ENCODE measurements around the gene SIRPB1. TPM values are rescaled to one million over a fixed set of nuclear protein-coding genes. Genes with fewer than 3 reads are reported as not detected.

The SIRPB1 gene
- total RNA-seq, 4 donors from 2014 or later, result 4.2 to 48.3 (median 6.2) TPM; not detected in 1

- no peak for TF ChIP-seq CTCF (IDR thresholded peaks at IDR 0.05; ENCODE audit: low read depth)
These were observed 41.9 kb downstream of the SIRPB1 start for GRCh38 chr20:1577906-1578305.

- TF ChIP-seq CTCF (IDR thresholded peaks at IDR 0.05; ENCODE audit: low read depth), result no peak
These were observed 43.2 kb downstream of the SIRPB1 start for GRCh38 chr20:1576641-1577040.

Small RNA genes within 50 kb of the gene (small RNA-seq; reads per million reads assigned to genes)
- not detected for gene RN7SL561P

Other genes starting within 250 kb of the SIRPB1 start
- 100 to 1,000 TPM; 131 to 257 (median 165) TPM for gene FKBP1A, start 227.0 kb downstream of the SIRPB1 start, total RNA-seq
- 10 to 100 TPM; 43.7 to 60.5 (median 57.8) TPM for gene NSFL1C, start 153.2 kb downstream of the SIRPB1 start, total RNA-seq
- 10 to 100 TPM in 3 of 4 donors, 1 to 10 TPM in 1; 8.5 to 53.7 (median 27.5) TPM for gene SIRPB2, start 128.6 kb downstream of the SIRPB1 start, total RNA-seq
- 1 to 10 TPM in 1 of 4 donors, not detected in 3; 7.8 TPM for gene SIRPD, start 62.3 kb downstream of the SIRPB1 start, total RNA-seq
- not detected for gene SIRPG, start 37.8 kb upstream of the SIRPB1 start, total RNA-seq